Adrenal gland (tissue), 5 donors: ENCODE data around the gene PACS1.
"Not testable (repeated sequence)": the region's sequence is repeated elsewhere in the genome, so short reads cannot be mapped to it uniquely, and the experiment has no call there.

Experiments
- POLR2A ChIP-seq, 2 donors: fragments of 450-650 bp; IDR thresholded peaks; one replicate each; pipeline ENCODE4 v1.6.1; 2017; ENCODE audit warnings: antibody characterized with exemption in 2 of 2, mild to moderate bottlenecking in 2 of 2, moderate library complexity in 1 of 2
- TF ChIP-seq, protein P1 (sequence below), 6 experiments: fragments of 450-650 bp in 4 of 6; fragments of 200-600 bp in 2 of 6; sonication (generic) in 1 of 6; IDR thresholded peaks; 1 replicate in 5 of 6; 2 replicates in 1 of 6; pipeline versions ENCODE4 v1.5.1 to v1.8.0; 2016 to 2021; ENCODE audit warnings: antibody characterized with exemption in 6 of 6, mild to moderate bottlenecking in 2 of 6, moderate library complexity in 1 of 6
- donor health status: DM: no; HTN: no; CAD: no.

GRCh38 chr11:66099746-66100145 is 29.7 kb downstream of the PACS1 start:
- TF ChIP-seq, protein P1, sequence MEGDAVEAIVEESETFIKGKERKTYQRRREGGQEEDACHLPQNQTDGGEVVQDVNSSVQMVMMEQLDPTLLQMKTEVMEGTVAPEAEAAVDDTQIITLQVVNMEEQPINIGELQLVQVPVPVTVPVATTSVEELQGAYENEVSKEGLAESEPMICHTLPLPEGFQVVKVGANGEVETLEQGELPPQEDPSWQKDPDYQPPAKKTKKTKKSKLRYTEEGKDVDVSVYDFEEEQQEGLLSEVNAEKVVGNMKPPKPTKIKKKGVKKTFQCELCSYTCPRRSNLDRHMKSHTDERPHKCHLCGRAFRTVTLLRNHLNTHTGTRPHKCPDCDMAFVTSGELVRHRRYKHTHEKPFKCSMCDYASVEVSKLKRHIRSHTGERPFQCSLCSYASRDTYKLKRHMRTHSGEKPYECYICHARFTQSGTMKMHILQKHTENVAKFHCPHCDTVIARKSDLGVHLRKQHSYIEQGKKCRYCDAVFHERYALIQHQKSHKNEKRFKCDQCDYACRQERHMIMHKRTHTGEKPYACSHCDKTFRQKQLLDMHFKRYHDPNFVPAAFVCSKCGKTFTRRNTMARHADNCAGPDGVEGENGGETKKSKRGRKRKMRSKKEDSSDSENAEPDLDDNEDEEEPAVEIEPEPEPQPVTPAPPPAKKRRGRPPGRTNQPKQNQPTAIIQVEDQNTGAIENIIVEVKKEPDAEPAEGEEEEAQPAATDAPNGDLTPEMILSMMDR (IDR thresholded peaks at IDR 0.05), result not testable (repeated sequence)
- not testable (repeated sequence) for TF ChIP-seq POLR2A (IDR thresholded peaks at IDR 0.05)
